Measurements from ENCODE around the gene ZNF512B.

DNA sequence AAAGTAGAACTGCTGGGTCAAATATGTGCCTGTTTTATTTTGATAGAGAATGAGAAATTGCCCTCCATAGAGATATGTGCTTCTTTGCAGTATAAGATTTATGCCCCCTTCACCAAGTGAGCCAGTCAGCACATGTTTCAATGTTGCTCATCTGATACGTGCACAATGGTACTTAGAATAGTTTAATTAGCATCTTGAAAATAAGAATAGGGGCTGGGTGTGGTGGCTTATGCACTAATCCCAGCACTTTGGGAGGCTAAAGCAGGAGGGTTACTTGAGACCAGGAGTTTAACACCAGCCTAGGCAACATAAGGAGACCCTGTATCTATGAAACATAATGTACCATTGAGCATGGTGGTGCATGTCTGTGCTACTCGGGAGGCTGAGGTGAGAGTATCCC lies 45.9 kb upstream of the ZNF512B start:
- TF ChIP-seq, protein P1, sequence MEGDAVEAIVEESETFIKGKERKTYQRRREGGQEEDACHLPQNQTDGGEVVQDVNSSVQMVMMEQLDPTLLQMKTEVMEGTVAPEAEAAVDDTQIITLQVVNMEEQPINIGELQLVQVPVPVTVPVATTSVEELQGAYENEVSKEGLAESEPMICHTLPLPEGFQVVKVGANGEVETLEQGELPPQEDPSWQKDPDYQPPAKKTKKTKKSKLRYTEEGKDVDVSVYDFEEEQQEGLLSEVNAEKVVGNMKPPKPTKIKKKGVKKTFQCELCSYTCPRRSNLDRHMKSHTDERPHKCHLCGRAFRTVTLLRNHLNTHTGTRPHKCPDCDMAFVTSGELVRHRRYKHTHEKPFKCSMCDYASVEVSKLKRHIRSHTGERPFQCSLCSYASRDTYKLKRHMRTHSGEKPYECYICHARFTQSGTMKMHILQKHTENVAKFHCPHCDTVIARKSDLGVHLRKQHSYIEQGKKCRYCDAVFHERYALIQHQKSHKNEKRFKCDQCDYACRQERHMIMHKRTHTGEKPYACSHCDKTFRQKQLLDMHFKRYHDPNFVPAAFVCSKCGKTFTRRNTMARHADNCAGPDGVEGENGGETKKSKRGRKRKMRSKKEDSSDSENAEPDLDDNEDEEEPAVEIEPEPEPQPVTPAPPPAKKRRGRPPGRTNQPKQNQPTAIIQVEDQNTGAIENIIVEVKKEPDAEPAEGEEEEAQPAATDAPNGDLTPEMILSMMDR (IDR thresholded peaks at IDR 0.05), result no peak
- no peak for TF ChIP-seq POLR2AphosphoS5 (IDR thresholded peaks at IDR 0.05; ENCODE audit: insufficient read depth in 1 of 2, low read depth in 1 of 2)
- no peak for TF ChIP-seq POLR2A (IDR thresholded peaks at IDR 0.05)

All from vagina (tissue), 2 donors.